HUES64 (cell line): ENCODE results near the gene VASH1.

Source experiments
- H3K27ac ChIP-seq: 2 replicates; pipeline ENCODE4 v1.7.0; 2013; ENCODE audit warnings: low read depth, low read length, inconsistent platforms
- H3K27me3 ChIP-seq: 2 replicates; pipeline ENCODE4 v1.6.1; 2013; ENCODE audit warnings: mild to moderate bottlenecking, low read length; ENCODE audit not compliant: insufficient read depth
- H3K36me3 ChIP-seq: 2 replicates; pipeline ENCODE4 v1.6.1; 2013; ENCODE audit warnings: mild to moderate bottlenecking, low read length; ENCODE audit not compliant: insufficient read depth
- H3K4me1 ChIP-seq: 2 replicates; pipeline ENCODE4 v1.6.1; 2013; ENCODE audit warnings: mild to moderate bottlenecking, low read length, moderate library complexity; ENCODE audit not compliant: insufficient read depth
- H3K4me3 ChIP-seq: 2 replicates; pipeline ENCODE4 v1.5.1; 2013; ENCODE audit warnings: mild to moderate bottlenecking, low read length, moderate library complexity
- H3K9ac ChIP-seq: 2 replicates; pipeline ENCODE4 v1.6.1; 2013; ENCODE audit warnings: mild to moderate bottlenecking, low read depth, low read length
- H3K9me3 ChIP-seq: 2 replicates; pipeline ENCODE4 v1.6.1; 2013; ENCODE audit warnings: low read depth, low read length; ENCODE audit not compliant: insufficient read depth
- WGBS: fragments of 150-250, 120-280 bp; methylation state at CpG from one replicate; pipeline ENCODE4 v1.1.7; 2013; ENCODE audit warnings: missing lambda C conversion rate; 5-methylcytosine and 5-hydroxymethylcytosine counted together

The VASH1 gene

GRCh38 chr14:76806446-76806845 is 45.2 kb downstream of the VASH1 start:
- Histone ChIP-seq H3K4me3 (no peak overlapping the region), H3K9me3 (no peaks in the 10 kb centered on the region), H3K9ac (no peak overlapping the region), H3K27me3 (no peaks in the 10 kb centered on the region), H3K27ac (no peak overlapping the region), H3K4me1 (peaks cover under 1% of the 10 kb centered on the region; the same call in 1 of the 2 replicates), H3K36me3 (peaks cover 77% of the 10 kb centered on the region)
- WGBS: 94% methylated on average over 12 of the region's 12 CpGs

- peaks cover 63% of the 10 kb centered on the region for H3K36me3 ChIP-seq
- H3K9ac ChIP-seq: no peak overlapping the region
- no peaks in the 10 kb centered on the region for H3K9me3 ChIP-seq
- no peak overlapping the region for H3K27ac ChIP-seq
- H3K4me3 ChIP-seq: no peak overlapping the region
- peaks cover 6% of the 10 kb centered on the region; the same call in 1 of the 2 replicates for H3K4me1 ChIP-seq
- no peaks in the 10 kb centered on the region for H3K27me3 ChIP-seq
- 100% methylated on average over 1 of the region's 1 CpG for WGBS
These were observed 46.7 kb downstream of the VASH1 start for GRCh38 chr14:76808011-76808410.

- 96% methylated on average over 4 of the region's 4 CpGs for WGBS
- H3K27me3 ChIP-seq: no peaks in the 10 kb centered on the region
- peaks cover 53% of the 10 kb centered on the region for H3K36me3 ChIP-seq
- H3K27ac ChIP-seq: no peak overlapping the region
- H3K9ac ChIP-seq: no peak overlapping the region
- H3K4me3 ChIP-seq: no peak overlapping the region
- H3K4me1 ChIP-seq: peaks cover 8% of the 10 kb centered on the region; the same call in 1 of the 2 replicates
- no peaks in the 10 kb centered on the region for H3K9me3 ChIP-seq
These were observed 47.7 kb downstream of the VASH1 start for GRCh38 chr14:76808990-76809389.

- 89% methylated on average over 3 of the region's 3 CpGs for WGBS
These were observed 49.3 kb downstream of the VASH1 start for GRCh38 chr14:76810525-76810924.

GRCh38 chr14:76810953-76811400 is 49.7 kb downstream of the VASH1 start:
- no peak overlapping the region for H3K9ac ChIP-seq
- peaks cover 36% of the 10 kb centered on the region for H3K36me3 ChIP-seq
- no peak overlapping the region for H3K27ac ChIP-seq
- WGBS: 31% methylated on average over 9 of the region's 9 CpGs
- H3K27me3 ChIP-seq: no peaks in the 10 kb centered on the region
- peak overlapping the region; percentile 68 for H3K4me3 ChIP-seq
- H3K4me1 ChIP-seq: peaks cover 8% of the 10 kb centered on the region; the same call in 1 of the 2 replicates
- no peaks in the 10 kb centered on the region for H3K9me3 ChIP-seq

More at GRCh38 chr14:76810525-76810924, 49.3 kb downstream of the VASH1 start:
- H3K4me1 ChIP-seq: peaks cover 8% of the 10 kb centered on the region; the same call in 1 of the 2 replicates
- no peaks in the 10 kb centered on the region for H3K27me3 ChIP-seq
- H3K27ac ChIP-seq: no peak overlapping the region
- H3K4me3 ChIP-seq: no peak overlapping the region
- H3K36me3 ChIP-seq: peaks cover 40% of the 10 kb centered on the region
- H3K9me3 ChIP-seq: no peaks in the 10 kb centered on the region
- no peak overlapping the region for H3K9ac ChIP-seq

- Histone ChIP-seq H3K4me3 (peak overlapping the region; percentile 68), H3K27ac (no peak overlapping the region), H3K9me3 (no peaks in the 10 kb centered on the region), H3K4me1 (peaks cover 8% of the 10 kb centered on the region; the same call in 1 of the 2 replicates), H3K9ac (peak overlapping the region; percentile 77; the same call in 1 of the 2 replicates), H3K36me3 (peaks cover 30% of the 10 kb centered on the region), H3K27me3 (no peaks in the 10 kb centered on the region)
- WGBS: 88% methylated on average over 3 of the region's 4 CpGs
These were observed 50.3 kb downstream of the VASH1 start for GRCh38 chr14:76811561-76811960.

GRCh38 chr14:76812093-76812421 is 50.8 kb downstream of the VASH1 start:
- Histone ChIP-seq H3K9me3 (no peaks in the 10 kb centered on the region), H3K4me3 (peak overlapping the region; percentile 68), H3K36me3 (peaks cover 25% of the 10 kb centered on the region), H3K27ac (no peak overlapping the region; the same call in 1 of the 2 replicates), H3K27me3 (no peaks in the 10 kb centered on the region), H3K4me1 (peaks cover 8% of the 10 kb centered on the region; the same call in 1 of the 2 replicates), H3K9ac (peak overlapping the region; percentile 77)
- 1% methylated on average over 20 of the region's 20 CpGs for WGBS

- Histone ChIP-seq H3K9me3 (no peaks in the 10 kb centered on the region), H3K36me3 (peaks cover 18% of the 10 kb centered on the region), H3K4me1 (peaks cover 8% of the 10 kb centered on the region; the same call in 1 of the 2 replicates), H3K27ac (peak within 1 kb of the TSS; percentile 64), H3K9ac (peak within 1 kb of the TSS; percentile 77), H3K27me3 (no peaks in the 10 kb centered on the region), H3K4me3 (peak within 1 kb of the TSS; percentile 68)
- WGBS: 4% methylated on average over 69 of the region's 69 CpGs
These were observed 51.4 kb downstream of the VASH1 start, which contains the start of gene ANGEL1 for GRCh38 chr14:76812422-76813383. TSS of gene ANGEL1 (minus strand) at chr14:76812882. CDS start at chr14:76812827, 55 bp downstream.

- Histone ChIP-seq H3K9me3 (no peaks in the 10 kb centered on the region), H3K36me3 (no peaks in the 10 kb centered on the region)
- WGBS: 92% methylated on average over 7 of the region's 7 CpGs
These were observed 53.7 kb downstream of the VASH1 start for GRCh38 chr14:76814726-76815645.

GRCh38 chr14:76820700-76821099 is 59.4 kb downstream of the VASH1 start:
- no peak overlapping the region for H3K9ac ChIP-seq
- H3K4me1 ChIP-seq: no peaks in the 10 kb centered on the region
- no peak overlapping the region for H3K27ac ChIP-seq
- whole genome bisulfite sequencing: 92% methylated on average over 1 of the region's 2 CpGs
- H3K9me3 ChIP-seq: no peaks in the 10 kb centered on the region
- no peaks in the 10 kb centered on the region for H3K27me3 ChIP-seq
- no peaks in the 10 kb centered on the region for H3K36me3 ChIP-seq
- H3K4me3 ChIP-seq: no peak overlapping the region

More at GRCh38 chr14:76814726-76815645, 53.7 kb downstream of the VASH1 start:
- Histone ChIP-seq H3K9ac (no peak overlapping the region), H3K4me3 (no peak overlapping the region), H3K27me3 (no peaks in the 10 kb centered on the region), H3K4me1 (peaks cover 8% of the 10 kb centered on the region; the same call in 1 of the 2 replicates), H3K27ac (no peak overlapping the region)
